GM11168 (cell line): ENCODE measurements around the gene PRKG1.

Experiments
- in situ Hi-C: fragments of 300-500 bp; cut with MboI; formaldehyde crosslinking; loops from one replicate; pipeline ENCODE4 v1.12.0; 2022; ENCODE audit warnings: low sequenced_read_pairs; ENCODE audit not compliant: unreplicated experiment

Gene PRKG1

GRCh38 chr10:51075043-51075872, 971 bp downstream of the PRKG1 start:
- in situ Hi-C loops = no loop called here

- in situ Hi-C loops = no loop called here
Observed at GRCh38 chr10:51075873-51076229, 1.6 kb downstream of the PRKG1 start.

DNA sequence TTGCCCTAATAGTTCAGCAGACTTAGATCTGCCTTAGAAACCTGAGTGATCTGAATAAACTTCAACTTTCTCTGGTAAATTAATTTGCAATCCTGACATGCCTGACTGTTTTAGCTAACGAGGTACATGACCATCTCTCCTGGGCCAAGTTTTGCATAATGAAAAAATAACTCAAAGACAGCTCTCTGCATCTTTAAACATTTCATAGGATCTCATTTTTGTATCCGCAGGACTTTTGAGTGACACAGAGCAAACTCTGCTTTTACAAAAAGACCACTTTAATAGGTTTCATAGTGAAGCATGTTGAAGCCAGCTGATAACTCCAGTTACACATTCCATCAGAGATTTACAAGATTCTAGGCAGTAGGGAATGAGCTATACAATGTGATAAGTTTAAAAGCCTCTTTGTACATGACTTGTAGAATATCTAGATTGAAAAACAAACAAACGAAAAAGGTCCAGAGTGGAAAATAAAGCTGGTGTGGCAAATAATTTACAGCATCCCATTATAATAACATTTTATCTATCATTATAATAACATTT, 2.1 kb downstream of the PRKG1 start:
- in situ Hi-C loops = no loop called here

- in situ Hi-C loops = no loop called here
Observed at GRCh38 chr10:51077074-51077473, 2.8 kb downstream of the PRKG1 start.

- in situ Hi-C loops = no loop called here
Observed at GRCh38 chr10:51077507-51077906, 3.2 kb downstream of the PRKG1 start.

DNA sequence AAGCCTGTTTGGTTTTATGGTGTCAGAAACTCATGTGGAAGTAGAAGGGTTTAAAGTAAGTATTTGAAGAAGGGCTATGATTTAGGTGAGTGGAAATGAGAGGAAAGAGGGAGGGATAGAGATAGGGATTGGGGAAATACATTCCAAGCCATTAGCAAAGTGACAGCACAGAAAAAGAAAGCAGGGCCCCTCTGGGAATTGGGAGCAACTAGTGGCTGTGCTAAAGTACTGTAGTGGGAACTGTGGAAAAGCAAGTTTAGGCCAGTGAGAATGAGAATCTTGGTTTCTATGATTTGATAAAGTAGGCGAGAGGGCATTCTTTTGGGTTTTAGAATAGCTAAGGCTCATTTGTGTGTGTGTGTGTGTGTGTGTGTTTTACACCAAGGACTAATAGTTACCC, 5.0 kb downstream of the PRKG1 start:
- in situ Hi-C loops = no loop called here

DNA sequence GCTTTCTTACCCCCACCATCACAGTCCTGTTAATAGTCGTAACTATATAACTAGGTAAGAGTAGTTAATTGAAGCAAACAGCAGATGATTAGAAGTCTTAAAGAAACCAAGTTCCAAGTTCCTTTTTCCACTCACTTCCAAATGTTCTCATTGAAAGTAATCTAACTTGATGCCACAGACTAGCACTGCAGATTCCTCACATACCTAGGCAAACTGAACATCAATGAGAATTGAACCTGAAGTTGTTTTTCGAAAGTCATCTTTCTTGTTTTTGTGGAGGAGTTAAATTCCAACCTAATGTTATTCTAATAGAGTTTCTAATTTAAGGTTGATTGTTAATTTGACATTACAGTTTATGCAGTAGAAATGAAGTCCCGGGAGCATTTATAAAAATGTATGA, 5.5 kb downstream of the PRKG1 start:
- in situ Hi-C loops = no loop called here

DNA sequence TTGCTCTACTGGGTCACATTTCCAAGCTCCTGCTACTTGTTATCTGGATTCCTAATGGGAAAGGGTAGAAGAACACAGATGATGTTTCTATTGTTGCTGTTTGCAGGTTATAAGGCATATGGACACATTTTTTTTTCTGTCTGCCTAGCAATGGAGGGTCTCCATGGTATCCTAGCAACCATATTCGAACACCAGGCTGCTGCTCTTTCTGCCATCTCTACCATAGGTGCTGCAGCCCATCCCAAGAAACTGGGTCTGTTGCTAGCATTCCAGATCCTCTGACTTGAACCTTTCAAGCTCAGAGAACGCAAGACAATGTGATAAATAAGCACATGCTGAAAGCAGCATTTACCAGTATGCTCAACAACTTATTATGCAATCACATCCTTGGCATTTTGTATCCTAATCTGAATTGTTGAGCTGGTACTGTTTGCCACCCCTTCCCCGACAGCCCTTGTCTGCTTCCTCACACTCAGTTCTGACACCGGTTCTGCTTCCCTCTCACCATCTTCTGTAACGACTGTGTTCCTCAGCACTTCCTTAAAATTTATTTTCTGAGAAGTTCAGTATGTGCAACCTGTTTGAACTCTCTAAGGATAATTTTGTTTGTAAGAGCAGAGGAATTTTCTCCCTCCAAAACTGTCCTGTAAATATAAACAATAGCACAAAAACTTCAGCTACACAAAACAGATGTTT, 6.2 kb downstream of the PRKG1 start:
- in situ Hi-C loops = no loop called here

- in situ Hi-C loops = no loop called here
Observed at GRCh38 chr10:51082857-51083256, 8.6 kb downstream of the PRKG1 start.

DNA sequence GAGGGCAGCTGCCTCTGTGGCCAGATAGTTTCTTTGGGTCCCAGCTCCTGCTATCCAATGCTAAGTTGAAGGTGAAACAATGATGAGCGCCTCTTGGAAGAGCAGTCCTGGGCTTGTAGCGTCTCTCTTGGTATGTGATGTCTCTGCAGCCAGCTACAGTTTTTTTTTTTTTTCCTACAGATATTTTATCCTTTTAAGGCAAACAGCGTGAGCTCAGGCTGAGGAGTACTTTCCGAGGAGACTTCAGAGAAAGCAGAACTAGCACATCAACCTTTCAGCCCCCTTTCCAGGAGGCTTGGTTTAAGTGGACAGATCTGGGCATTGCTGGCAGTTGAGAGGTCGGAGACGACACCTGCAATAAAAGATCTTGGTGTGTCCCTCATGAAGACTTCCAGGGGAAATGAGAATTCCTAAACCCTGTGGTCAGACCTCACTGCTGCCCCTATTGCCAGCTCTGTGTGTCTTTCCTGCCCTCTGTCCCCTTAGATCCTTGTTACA, 9.1 kb downstream of the PRKG1 start:
- in situ Hi-C loops = no loop called here

DNA sequence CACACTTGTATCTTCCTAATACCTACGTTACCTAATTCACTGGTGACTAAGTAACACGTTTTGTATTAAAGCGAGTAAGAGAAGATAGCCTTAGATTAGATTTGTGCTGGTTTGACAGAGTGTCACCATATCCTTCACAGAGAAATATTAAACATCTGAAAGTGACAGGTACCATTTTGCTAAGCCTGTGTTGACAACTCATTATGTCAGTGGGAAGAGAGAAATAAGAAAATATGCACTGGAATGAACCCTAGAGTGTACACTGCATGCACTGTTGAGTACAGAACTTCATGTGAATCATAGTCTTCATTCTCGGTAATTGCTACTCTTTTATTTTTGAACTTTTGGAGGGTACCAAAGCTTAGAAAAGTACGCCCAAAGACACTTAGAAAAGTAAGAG, 10.9 kb downstream of the PRKG1 start:
- in situ Hi-C loops = no loop called here

- in situ Hi-C loops = no loop called here
Observed at GRCh38 chr10:51086710-51087109, 12.4 kb downstream of the PRKG1 start.

GRCh38 chr10:51087114-51087513, 12.8 kb downstream of the PRKG1 start:
- in situ Hi-C loops = no loop called here

DNA sequence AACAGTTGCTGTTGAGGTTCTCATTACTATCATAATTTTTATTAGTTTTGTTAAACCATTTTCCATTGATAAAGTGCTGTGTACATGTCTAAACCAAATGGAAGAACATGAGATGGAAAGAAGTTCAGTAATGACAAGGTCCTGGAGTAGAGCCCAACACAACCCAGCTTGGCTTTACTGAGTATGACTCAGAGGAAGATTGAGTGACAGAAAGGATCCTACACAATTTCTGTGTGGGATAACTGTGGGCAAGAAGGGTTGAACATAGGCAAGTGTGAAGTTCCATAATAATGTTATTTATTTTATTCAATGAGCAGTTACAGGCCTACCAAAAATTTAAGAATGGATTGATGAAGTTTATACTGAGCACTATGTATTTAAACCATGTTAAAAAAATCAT, 15.9 kb downstream of the PRKG1 start:
- in situ Hi-C loops = no loop called here

- in situ Hi-C loops = no loop called here
Observed at GRCh38 chr10:51092402-51092801, 18.1 kb downstream of the PRKG1 start.

DNA sequence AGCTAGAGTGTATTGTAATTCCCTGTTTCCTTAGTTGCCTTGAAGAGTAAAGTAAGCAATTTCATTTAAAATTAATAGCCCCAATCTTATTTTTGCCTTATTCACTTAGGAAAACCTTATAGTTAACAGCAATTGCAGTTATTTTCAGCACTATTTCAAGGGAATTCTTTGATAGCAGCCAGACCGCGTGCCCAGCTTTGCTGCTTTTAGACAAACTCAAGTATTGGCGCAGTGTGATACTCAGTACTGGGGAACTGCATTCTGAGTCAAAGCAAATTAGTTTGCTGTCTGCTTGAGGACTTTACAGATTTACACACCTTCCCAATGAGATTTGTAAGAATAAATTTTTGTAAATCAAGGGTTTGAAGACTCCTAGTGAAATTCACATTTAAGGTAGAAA, 21.2 kb downstream of the PRKG1 start:
- in situ Hi-C loops = no loop called here

DNA sequence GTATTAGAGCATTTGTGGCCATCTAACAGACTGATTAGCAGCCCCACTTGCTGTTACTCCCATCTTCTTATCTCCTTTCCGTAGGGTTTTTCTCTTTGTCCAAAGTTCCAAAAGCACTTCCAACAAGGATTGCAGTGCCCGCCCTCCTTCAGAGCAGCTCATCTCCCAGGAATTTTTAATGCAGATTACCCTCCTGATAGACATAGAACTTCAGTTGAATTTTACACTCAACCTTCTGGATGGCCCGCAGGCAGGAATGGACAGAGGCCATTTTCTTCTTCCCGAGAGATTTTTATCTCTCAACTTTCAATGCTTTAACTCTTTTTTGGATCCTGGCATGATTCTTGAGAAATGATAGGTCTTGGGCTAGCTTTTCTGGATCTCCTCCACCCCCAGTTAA, 23.3 kb downstream of the PRKG1 start:
- in situ Hi-C loops = no loop called here

- in situ Hi-C loops = no loop called here
Observed at GRCh38 chr10:51100221-51100620, 25.9 kb downstream of the PRKG1 start.

DNA sequence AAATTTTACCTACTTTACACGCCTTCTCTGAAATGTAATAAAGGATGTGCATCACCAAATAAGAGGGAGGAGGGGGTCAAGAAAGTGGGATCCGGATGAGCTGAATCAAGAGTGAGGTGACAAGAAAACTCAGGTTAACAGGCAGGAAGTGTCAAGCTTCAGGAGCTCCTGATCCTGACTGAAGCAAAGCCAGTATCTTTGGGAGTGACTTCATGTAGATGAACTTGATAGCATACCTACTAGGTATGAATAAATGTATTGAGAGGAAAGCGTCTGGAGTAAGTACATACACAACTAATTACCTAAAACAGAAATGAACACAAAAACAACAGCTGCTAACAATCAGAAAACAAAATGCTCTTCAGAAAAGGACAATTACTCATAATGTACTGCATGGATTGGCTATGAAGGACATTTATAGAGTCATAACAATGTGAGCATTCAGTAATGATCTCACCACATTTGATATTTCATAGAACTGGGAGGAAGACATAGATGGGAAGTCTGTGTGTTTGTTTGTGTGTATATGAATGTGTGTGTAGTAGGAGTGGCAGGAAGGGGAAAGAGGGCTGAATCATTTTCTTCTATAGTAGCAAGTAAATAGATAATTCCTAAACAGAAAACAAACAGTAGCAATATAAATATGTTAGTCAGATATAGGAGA, 29.4 kb downstream of the PRKG1 start:
- in situ Hi-C loops = no loop called here

DNA sequence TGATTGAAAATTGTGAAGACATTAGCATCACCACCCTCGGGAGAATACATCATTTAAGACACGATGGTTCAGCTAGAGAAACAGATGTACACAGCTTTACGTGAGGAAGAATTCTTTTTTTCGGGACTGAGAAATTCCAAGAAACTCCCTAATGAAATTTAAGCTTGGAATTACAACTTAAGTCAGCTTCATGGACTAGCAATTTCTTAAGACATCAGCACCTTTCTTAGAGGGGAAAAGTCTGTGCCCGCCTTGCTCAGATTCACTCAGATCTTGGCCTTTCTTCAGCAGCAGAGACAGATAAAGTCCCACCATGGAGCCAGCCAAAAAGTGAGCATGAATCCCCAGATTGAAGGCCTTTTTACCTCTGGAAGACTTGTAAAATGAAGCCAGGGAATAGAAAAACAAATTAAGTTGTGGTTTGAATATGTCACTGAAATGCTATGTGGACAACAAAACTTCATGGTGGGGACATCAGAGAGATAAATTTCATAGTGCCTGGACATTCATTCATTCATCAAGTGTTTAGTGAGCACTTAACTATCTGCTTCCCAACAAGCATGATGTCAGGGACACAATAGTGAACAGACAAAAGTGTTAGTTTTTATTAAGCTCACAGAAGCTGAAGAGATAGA, 32.1 kb downstream of the PRKG1 start:
- in situ Hi-C loops = no loop called here
